Hepatocyte (in vitro differentiated cells): ENCODE measurements around the gene TREM1.

Experiments used
- CTCF ChIP-seq: fragments of 200-600 bp; sonication (generic); IDR thresholded peaks from 2 replicates; pipeline ENCODE4 v1.5.1; 2016; ENCODE audit warnings: antibody characterized with exemption, mild to moderate bottlenecking; ENCODE audit not compliant: poor library complexity
- EZH2 ChIP-seq: fragments of 200-600 bp; sonication (generic); IDR thresholded peaks from 2 replicates; pipeline ENCODE4 v1.6.1; 2016; ENCODE audit warnings: antibody characterized with exemption, mild to moderate bottlenecking, borderline replicate concordance
- EZH2phosphoT487 ChIP-seq: fragments of 200-600 bp; sonication (generic); IDR thresholded peaks from one replicate; pipeline ENCODE4 v1.6.1; 2018; ENCODE audit warnings: antibody characterized with exemption, mild to moderate bottlenecking, low read depth, moderate library complexity; ENCODE audit not compliant: unreplicated experiment, severe bottlenecking

- TF ChIP-seq CTCF (no peak), EZH2phosphoT487 (no peak), EZH2 (no peak)
Measured at GRCh38 chr6:41286544-41287346, at the start of gene TREM1.
